Osteoblast (primary cell): ENCODE data around the gene PHF20. TPM values are rescaled to one million over a fixed set of nuclear protein-coding genes. Genes with fewer than 3 reads are reported as not detected.
"Not testable (repeated sequence)": the region's sequence is repeated elsewhere in the genome, so short reads cannot be mapped to it uniquely, and the experiment has no call there.

Experiments
- DNase-seq: peaks from one replicate; pipeline ENCODE4 v3.0.0; 2011; ENCODE audit warnings: low spot score, mixed read lengths; ENCODE audit not compliant: insufficient read length; ENCODE audit errors: missing footprints
- H2AFZ ChIP-seq: 2 replicates; pipeline ENCODE4 v1.6.0; 2011; ENCODE audit warnings: mild to moderate bottlenecking, low read length
- H3K27ac ChIP-seq: 2 replicates; pipeline ENCODE4 v1.5.1; 2011; ENCODE audit warnings: mild to moderate bottlenecking, low read depth, low read length, moderate library complexity
- H3K27me3 ChIP-seq: 2 replicates; pipeline ENCODE4 v1.6.0; 2012; ENCODE audit warnings: mild to moderate bottlenecking, control low read depth, inconsistent platforms, low read length, moderate library complexity; ENCODE audit not compliant: insufficient read depth
- H3K36me3 ChIP-seq: 2 replicates; pipeline ENCODE4 v1.5.1; 2011; ENCODE audit warnings: mild to moderate bottlenecking, low read length, control low read depth, moderate library complexity; ENCODE audit not compliant: insufficient read depth
- H3K4me1 ChIP-seq: 2 replicates; pipeline ENCODE4 v1.5.1; 2011; ENCODE audit warnings: mild to moderate bottlenecking, low read length, control low read depth, moderate library complexity; ENCODE audit not compliant: insufficient read depth
- H3K4me2 ChIP-seq: 2 replicates; pipeline ENCODE4 v1.6.0; 2011; ENCODE audit warnings: mild to moderate bottlenecking, low read length; ENCODE audit not compliant: insufficient read depth
- H3K4me3 ChIP-seq: fragments of 200-600 bp; sonication (generic); 3 replicates; pipeline ENCODE4 v1.5.1; 2012; ENCODE audit warnings: mild to moderate bottlenecking, low read length, inconsistent platforms; ENCODE audit not compliant: insufficient read depth
- H3K79me2 ChIP-seq: 2 replicates; pipeline ENCODE4 v1.6.0; 2012; ENCODE audit warnings: mild to moderate bottlenecking, low read length, control low read depth, inconsistent platforms; ENCODE audit not compliant: insufficient read depth
- H3K9me3 ChIP-seq: 2 replicates; pipeline ENCODE4 v1.5.1; 2011; ENCODE audit warnings: low read depth, low read length, control low read depth
- H4K20me1 ChIP-seq: 2 replicates; pipeline ENCODE4 v1.6.0; 2012; ENCODE audit warnings: mild to moderate bottlenecking, low read length, control low read depth; ENCODE audit not compliant: insufficient read depth
- total RNA-seq: library from RNA; depleted of rRNA; stranded (reverse); fragments of >200 nt; gene quantifications from 2 replicates; pipeline ENCODE4 v1.2.3, GENCODE V29; 2012
- TF ChIP-seq, protein P1 (sequence below): IDR thresholded peaks from 2 replicates; pipeline ENCODE4 v1.5.1; 2011; ENCODE audit warnings: mild to moderate bottlenecking, low read depth, low read length, moderate library complexity; ENCODE audit errors: extremely low read depth

PHF20 gene
- total RNA-seq, 1 donor: 39.1 TPM

DNA sequence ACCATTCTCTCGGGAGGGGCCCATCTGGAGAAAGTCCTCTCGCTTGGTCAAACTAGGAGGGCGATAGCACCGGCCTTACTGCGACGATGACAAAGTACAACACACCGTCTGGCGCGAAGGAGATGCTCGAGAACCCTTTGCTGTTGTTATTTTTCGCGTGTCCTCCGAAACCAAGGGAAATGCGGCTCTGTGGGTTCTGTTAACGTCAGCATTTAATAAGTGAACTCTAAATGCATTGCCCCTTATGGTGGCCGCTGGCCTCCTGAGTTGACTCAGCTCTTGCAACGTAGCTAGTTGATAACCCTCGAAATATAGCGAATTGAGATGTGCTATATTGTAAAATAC, 183.1 kb downstream of the PHF20 start:
- Histone ChIP-seq H2AFZ (peak overlapping the region; percentile 97), H3K4me3 (peak overlapping the region; percentile 81)

DNA sequence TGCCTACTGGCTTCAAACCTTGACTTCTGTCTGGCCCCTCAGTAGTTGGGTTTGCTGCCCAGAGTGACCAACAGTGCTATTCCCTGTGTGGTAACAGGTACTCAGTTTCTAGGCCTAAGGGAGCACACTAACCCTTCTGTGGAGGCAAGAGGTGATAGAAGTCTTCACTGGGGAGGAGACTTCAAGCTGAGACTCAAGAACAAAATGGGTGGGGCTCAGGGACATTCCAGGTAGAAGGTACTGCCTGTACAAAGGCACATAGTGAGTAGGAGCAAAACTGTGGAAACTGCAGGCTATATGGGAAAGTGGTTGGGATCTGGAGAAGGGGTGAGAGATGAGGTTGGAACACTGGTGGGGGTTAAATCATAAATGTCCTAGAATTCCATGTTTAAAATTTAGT, 184.8 kb downstream of the PHF20 start:
- Histone ChIP-seq H3K4me2 (no peak overlapping the region), H3K27ac (no peak overlapping the region), H3K4me1 (peaks cover 14% of the 10 kb centered on the region), H3K27me3 (no peaks in the 10 kb centered on the region), H3K4me3 (no peak overlapping the region), H2AFZ (no peak overlapping the region), H3K79me2 (peaks cover 22% of the 10 kb centered on the region), H3K9me3 (no peaks in the 10 kb centered on the region), H4K20me1 (peaks cover 13% of the 10 kb centered on the region), H3K36me3 (no peaks in the 10 kb centered on the region)
- DNase-seq: no peak
- TF ChIP-seq, protein P1, sequence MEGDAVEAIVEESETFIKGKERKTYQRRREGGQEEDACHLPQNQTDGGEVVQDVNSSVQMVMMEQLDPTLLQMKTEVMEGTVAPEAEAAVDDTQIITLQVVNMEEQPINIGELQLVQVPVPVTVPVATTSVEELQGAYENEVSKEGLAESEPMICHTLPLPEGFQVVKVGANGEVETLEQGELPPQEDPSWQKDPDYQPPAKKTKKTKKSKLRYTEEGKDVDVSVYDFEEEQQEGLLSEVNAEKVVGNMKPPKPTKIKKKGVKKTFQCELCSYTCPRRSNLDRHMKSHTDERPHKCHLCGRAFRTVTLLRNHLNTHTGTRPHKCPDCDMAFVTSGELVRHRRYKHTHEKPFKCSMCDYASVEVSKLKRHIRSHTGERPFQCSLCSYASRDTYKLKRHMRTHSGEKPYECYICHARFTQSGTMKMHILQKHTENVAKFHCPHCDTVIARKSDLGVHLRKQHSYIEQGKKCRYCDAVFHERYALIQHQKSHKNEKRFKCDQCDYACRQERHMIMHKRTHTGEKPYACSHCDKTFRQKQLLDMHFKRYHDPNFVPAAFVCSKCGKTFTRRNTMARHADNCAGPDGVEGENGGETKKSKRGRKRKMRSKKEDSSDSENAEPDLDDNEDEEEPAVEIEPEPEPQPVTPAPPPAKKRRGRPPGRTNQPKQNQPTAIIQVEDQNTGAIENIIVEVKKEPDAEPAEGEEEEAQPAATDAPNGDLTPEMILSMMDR: no peak

More for the DNA sequence above, 183.1 kb downstream of the PHF20 start:
- Histone ChIP-seq H4K20me1 (peaks cover 13% of the 10 kb centered on the region), H3K36me3 (no peaks in the 10 kb centered on the region), H3K4me2 (peak overlapping the region; percentile 98), H3K79me2 (peaks cover 23% of the 10 kb centered on the region), H3K9me3 (no peaks in the 10 kb centered on the region), H3K4me1 (peaks cover 14% of the 10 kb centered on the region), H3K27me3 (no peaks in the 10 kb centered on the region), H3K27ac (peak overlapping the region; percentile 96)
- peak; percentile 89 for DNase-seq
- TF ChIP-seq, protein P1: no peak

DNA sequence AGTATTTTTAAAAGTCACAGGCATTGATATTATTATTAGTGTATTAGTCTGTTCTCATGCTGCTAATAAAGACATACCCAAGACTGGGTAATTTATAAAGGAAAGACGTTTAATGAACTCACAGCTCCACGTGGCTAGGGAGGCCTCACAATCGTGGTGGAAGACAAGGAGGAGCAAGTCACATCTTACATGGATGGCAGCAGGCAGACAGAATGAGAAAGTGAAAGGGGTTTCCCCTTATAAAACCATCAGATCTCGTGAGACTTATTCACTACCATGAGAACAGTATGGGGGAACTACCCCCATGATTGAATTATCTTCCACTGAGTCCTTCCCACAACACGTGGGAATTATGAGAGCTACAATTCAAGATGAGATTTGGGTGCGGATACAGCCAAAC, 187.5 kb downstream of the PHF20 start:
- not testable (repeated sequence) for H3K79me2 ChIP-seq, H3K4me2 ChIP-seq, H4K20me1 ChIP-seq, H3K36me3 ChIP-seq, DNase-seq, H3K27ac ChIP-seq, H3K4me3 ChIP-seq, H3K4me1 ChIP-seq, H3K27me3 ChIP-seq, H3K9me3 ChIP-seq, H2AFZ ChIP-seq

DNA sequence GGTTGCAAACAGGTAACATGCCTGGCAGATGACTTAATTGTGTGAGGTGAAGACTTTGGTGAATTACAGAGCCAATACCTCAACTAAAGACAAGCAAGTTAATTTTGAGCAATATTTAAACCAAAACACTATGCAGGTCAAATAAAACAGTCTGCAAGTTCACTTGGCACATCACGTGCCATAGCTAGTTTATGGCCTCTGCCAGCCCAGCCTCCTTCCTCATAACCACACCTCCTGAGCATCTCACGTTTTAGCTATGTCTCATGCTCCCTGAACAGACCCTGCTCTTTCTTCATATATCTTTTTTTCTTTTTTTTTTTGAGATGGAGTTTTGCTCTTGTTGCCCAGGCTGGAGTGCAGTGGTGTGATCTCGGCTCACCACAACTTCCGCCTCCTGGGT, 192.1 kb downstream of the PHF20 start:
- Histone ChIP-seq H3K27ac (no peak overlapping the region), H3K4me3 (no peak overlapping the region), H3K79me2 (no peaks in the 10 kb centered on the region), H3K9me3 (no peaks in the 10 kb centered on the region), H4K20me1 (no peaks in the 10 kb centered on the region), H2AFZ (no peak overlapping the region), H3K36me3 (no peaks in the 10 kb centered on the region), H3K4me1 (no peaks in the 10 kb centered on the region), H3K27me3 (no peaks in the 10 kb centered on the region), H3K4me2 (no peak overlapping the region)
- TF ChIP-seq, protein P1: no peak
- DNase-seq: no peak
